Effector CD8-positive, alpha-beta T cell (primary cell): ENCODE results near the gene PACRGL.
"Not testable (repeated sequence)": the region's sequence is repeated elsewhere in the genome, so short reads cannot be mapped to it uniquely, and the experiment has no call there.

Experiments
- DNase-seq: peaks from one replicate; lab custom pipeline; 2025; lab: John Stamatoyannopoulos, UW

The PACRGL gene

GRCh38 chr4:20723463-20723862 is 23.2 kb downstream of the PACRGL start:
- DNase-seq: no peak

DNA sequence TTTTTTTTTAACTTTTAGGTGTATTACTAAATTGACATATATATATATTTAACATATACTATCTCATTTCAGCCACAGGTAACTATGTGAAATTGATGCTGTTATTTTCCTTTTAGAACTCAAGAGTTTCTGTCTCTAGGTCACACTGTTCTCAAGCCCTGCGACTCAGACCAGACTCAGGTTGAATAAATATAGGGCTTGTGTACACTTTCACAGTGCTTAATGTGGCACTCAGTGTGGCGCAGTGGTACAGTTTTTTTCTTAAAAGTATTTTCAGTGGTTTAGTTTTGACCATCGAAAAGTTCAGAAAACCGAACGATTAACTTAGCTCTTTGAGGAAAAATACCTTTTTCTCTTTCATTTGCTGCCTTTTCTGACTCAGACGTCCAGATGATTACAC is 24.7 kb downstream of the PACRGL start:
- no peak for DNase-seq

DNA sequence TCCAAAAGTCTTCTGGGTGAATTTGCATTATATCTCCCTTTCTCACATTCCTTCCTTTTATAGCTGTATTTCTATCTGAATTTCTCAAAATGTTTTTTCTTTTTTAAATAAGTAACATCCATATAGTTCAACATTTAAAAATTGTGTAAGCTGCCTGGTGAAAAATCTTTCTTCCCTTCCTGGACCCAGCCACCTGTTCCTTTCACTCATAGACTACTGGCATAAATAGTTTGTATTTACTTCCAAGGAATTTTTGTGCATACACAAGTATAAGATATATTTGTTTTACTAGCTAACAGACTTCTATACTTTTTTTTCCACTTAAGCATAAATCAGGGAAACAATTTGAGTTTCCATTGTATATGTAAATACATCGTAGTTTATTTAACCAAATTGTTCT is 35.7 kb downstream of the PACRGL start:
- DNase-seq: no peak

- not testable (repeated sequence) for DNase-seq
Observed at GRCh38 chr4:20746000-20746399, 45.7 kb downstream of the PACRGL start.

DNA sequence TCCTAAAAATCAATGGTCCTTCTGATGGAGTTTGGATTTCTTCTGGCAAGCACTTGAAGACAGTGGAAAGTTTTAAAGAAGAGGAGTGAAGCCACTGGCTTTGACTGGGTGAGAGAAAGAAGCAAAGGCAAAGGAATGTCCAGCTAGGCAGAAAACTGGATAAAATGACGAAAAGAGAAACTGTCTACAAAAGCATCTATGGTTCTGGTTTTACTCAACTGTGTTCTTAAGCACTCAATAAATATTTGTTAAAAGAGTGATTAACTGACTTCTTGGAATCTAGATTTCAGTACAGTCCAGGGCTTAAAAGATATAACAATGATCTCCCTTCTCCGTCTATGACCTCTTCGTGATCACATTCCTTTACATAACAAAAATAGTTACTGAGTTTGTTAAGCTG is 52.4 kb downstream of the PACRGL start:
- no peak for DNase-seq

- no peak for DNase-seq
Observed at GRCh38 chr4:20754036-20754435, 53.8 kb downstream of the PACRGL start.

DNA sequence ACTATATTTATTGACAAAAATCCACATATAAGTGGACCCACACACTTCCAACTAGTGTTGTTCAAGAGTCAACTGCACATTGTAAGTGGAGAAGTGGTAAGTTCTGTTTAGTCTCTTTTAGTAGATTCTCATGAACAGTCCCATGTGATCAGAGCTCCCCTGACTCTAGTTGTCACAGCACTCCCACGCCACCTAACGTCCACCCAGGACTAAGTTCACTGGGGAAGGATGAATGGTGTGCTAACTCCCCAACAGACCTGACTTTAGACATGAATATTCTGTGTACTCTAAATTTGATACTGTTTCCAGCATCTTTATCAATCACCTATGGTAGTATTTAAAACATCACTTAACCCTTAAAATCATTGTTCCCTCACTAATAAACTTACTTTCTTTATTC is 59.8 kb downstream of the PACRGL start:
- DNase-seq: no peak

DNA sequence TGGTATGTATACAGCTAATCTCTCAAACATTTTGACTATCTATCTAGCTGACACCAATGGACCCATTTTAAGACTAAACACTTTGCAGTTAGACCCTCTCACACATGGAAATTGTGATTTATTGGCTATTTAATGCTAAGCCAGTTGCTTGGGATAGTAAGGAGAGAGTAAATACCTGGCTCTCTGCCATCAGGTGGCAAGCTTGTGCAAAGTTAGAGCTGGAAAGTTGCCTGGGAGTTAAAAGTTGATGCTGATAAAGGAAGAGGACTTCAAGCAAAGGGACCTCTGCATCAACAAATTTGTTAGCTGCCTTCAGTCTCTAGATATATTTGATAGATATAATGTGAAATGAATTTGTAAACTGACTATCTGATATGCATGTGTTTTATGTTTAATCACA is 61.1 kb downstream of the PACRGL start:
- DNase-seq: no peak

- no peak for DNase-seq
Observed at GRCh38 chr4:20761826-20762225, 61.6 kb downstream of the PACRGL start.

- DNase-seq: no peak
Observed at GRCh38 chr4:20764366-20764992, 64.2 kb downstream of the PACRGL start.

DNA sequence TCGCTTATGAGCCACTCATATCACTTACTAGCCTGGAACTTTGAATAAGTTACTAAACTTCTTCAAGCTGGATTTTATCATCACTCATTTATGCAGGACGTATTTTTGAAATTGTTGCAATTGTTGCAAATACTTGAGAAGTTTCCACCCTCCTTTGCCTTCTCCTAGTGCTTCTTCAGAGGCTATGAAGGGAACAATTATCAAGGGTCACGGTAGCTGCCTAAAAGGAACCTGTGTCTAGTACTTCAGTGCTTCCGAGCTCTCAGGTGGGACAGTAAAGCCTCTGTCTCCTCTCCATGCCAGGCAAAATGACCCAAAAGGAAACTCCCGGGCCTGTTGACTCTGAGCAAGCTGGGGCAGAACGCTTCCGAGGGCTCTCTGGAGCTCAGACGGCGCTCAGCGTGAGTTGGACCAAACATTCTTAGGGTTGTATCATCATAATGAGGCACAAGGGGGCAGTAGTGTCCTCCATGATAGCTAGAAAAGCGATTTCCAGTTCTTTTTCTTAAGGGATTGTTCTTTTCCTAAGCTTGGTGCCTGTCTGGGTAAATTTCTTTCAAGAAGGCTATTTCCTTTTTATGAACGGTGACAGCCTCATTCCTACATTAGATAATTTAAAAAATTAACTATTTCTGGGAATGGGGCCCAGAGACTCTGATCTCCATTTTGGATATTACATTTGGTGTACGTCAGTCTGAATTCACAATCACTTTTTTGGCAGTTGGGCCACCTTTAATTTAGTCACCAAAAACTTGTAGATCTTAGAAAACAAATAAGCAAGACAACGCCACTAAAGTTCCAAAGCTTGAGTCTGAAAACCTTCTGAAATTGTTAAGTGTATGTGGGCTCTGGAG is 73.1 kb downstream of the PACRGL start:
- DNase-seq: no peak

GRCh38 chr4:20778896-20779295 is 78.6 kb downstream of the PACRGL start:
- no peak for DNase-seq

DNA sequence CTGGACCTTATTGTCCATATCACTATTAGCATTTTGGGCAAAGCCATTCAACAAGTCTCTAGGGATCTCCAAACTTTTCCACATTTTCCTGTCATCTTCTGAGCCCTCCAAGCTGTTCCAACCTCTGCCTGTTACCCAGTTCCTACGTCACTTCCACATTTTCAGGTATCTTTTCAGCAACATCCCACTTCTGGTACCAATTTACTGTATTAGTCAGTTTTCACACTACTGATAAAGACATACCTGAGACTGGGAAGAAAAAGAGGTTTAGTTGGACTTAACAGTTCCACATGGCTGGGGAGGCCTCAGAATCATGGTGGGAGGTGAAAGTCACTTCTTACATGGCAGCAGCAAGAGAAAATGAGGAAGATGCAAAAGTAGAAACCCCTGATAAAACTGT is 82.9 kb downstream of the PACRGL start:
- DNase-seq: not testable (repeated sequence)

- DNase-seq: no peak
Observed at GRCh38 chr4:20787940-20788665, 87.8 kb downstream of the PACRGL start.
